ENCODE results near the gene SEC24C. TPM values are rescaled to one million over a fixed set of nuclear protein-coding genes. Genes with fewer than 3 reads are reported as not detected.
"Not testable (repeated sequence)": the region's sequence is repeated elsewhere in the genome, so short reads cannot be mapped to it uniquely, and the experiment has no call there.

Gene SEC24C
- total RNA-seq, 1 donor from 2014 or later: 36.0 TPM

DNA sequence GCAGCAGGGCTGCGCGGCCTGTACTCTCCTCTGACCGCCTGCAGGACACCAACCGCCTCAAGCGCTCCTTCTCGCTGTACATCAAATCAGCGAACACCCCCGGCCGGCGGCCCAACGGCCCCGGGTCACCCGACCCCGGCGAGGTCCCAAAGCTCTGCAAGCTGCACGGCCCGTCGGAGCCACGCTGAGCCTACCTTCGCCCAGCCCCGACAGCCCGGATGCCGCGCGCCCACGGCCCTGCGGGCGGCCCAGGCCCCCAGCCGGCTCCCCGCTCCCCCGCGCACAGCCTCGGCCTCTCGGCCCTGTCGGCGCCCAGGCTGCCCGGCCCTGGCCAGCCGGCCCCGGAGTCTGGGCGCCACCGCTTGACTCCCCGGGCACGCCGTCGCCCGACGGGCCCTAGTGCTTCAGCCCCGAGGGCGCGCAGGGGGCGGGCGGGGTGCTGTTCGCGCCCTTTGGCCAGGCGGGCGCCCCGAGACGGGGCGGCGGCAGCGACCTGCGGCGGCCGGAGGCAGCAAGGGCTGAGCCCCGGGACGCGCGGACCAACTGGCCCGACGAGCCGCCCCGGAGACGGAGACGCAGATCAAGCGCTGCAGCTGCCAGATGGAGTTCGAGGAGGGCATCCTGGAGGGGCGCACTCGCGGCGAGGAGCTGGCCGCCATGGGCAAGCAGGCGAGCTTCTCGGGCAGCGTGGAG lies 11.1 kb upstream of the SEC24C start:
- Mint-ChIP-seq H3K4me3 (no peak overlapping the region), H3K9me3 (no peaks in the 10 kb centered on the region), H3K27me3 (ENCODE audit: insufficient read depth, low read depth) (peaks cover 3% of the 10 kb centered on the region), H3K36me3 (peaks cover 5% of the 10 kb centered on the region), H3K27ac (no peak overlapping the region), H3K4me1 (peaks cover 11% of the 10 kb centered on the region)
- Histone ChIP-seq H4K20me1 (ENCODE audit: low read depth) (no peaks in the 10 kb centered on the region), H2AFZ (replicated peaks) (no peak overlapping the region), H3K36me3 (no peaks in the 10 kb centered on the region), H3K79me2 (ENCODE audit: low read depth) (peaks cover 46% of the 10 kb centered on the region), H3K9me3 (ENCODE audit: low read depth) (no peaks in the 10 kb centered on the region), H3K4me1 (no peaks in the 10 kb centered on the region), H3K4me2 (no peak overlapping the region), H3F3A (ENCODE audit: low read depth) (peaks cover 16% of the 10 kb centered on the region), H3K9ac (no peak overlapping the region), H3K27ac (no peak overlapping the region), H3K4me3 (no peak overlapping the region), H3K27me3 (no peaks in the 10 kb centered on the region)
- DNase-seq (ENCODE audit: low spot score): no peak
- TF ChIP-seq EZH2 (IDR thresholded peaks at IDR 0.05) (no peak), EZH2phosphoT487 (IDR thresholded peaks at IDR 0.05) (no peak)
- TF ChIP-seq, protein P1, sequence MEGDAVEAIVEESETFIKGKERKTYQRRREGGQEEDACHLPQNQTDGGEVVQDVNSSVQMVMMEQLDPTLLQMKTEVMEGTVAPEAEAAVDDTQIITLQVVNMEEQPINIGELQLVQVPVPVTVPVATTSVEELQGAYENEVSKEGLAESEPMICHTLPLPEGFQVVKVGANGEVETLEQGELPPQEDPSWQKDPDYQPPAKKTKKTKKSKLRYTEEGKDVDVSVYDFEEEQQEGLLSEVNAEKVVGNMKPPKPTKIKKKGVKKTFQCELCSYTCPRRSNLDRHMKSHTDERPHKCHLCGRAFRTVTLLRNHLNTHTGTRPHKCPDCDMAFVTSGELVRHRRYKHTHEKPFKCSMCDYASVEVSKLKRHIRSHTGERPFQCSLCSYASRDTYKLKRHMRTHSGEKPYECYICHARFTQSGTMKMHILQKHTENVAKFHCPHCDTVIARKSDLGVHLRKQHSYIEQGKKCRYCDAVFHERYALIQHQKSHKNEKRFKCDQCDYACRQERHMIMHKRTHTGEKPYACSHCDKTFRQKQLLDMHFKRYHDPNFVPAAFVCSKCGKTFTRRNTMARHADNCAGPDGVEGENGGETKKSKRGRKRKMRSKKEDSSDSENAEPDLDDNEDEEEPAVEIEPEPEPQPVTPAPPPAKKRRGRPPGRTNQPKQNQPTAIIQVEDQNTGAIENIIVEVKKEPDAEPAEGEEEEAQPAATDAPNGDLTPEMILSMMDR (IDR thresholded peaks at IDR 0.05): no peak

DNA sequence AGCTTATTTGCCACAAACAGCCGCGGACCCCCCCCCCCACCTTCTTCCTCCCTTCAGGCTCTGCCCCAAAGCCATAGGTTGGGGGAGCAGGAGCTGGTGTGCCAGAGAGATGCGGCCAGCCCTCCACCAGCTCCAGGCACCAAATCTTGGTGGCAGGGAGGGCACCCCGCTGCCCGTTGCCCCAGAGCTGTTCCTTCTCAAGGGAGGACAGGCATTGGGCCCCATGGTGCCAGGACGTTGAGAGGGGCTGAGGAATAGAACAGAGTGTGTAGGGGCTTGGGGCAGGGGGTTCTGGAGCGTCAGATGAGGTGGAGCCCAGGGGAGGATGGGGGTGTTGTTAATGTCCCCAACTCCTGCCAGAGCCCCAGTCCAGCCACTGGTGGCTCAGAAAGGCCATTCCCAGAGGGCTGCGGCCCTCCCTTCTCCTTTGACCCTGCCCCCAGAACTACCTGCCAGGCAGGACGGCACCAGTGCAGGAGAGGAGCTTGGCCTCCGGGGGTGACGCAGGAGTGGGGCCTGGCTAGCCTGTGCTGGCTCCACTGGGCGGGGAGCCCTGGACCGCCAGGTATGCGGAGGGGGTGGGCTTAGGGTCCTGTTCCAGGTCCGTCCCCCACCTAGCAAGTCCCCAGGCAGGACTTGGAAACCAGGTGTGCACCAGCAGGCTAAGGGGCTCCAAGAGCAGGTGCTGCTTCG lies 10.0 kb upstream of the SEC24C start:
- H3K36me3 Mint-ChIP-seq: peaks cover 5% of the 10 kb centered on the region
- Histone ChIP-seq H3K4me3 (no peak overlapping the region), H3K9ac (no peak overlapping the region), H3F3A (ENCODE audit: low read depth) (peaks cover 8% of the 10 kb centered on the region), H4K20me1 (ENCODE audit: low read depth) (no peaks in the 10 kb centered on the region), H3K79me2 (ENCODE audit: low read depth) (peaks cover 35% of the 10 kb centered on the region), H3K36me3 (no peaks in the 10 kb centered on the region), H3K27me3 (no peaks in the 10 kb centered on the region), H3K4me1 (no peaks in the 10 kb centered on the region), H3K27ac (no peak overlapping the region), H3K4me2 (no peak overlapping the region), H3K9me3 (ENCODE audit: low read depth) (no peaks in the 10 kb centered on the region), H2AFZ (replicated peaks) (no peak overlapping the region)
- no peak overlapping the region for H3K4me3 Mint-ChIP-seq
- peaks cover 3% of the 10 kb centered on the region for H3K27me3 Mint-ChIP-seq (ENCODE audit: insufficient read depth, low read depth)
- TF ChIP-seq EZH2phosphoT487 (IDR thresholded peaks at IDR 0.05): no peak
- TF ChIP-seq, protein P1 (IDR thresholded peaks at IDR 0.05): no peak
- TF ChIP-seq EZH2 (IDR thresholded peaks at IDR 0.05): no peak
- H3K9me3 Mint-ChIP-seq: no peaks in the 10 kb centered on the region
- H3K4me1 Mint-ChIP-seq: peaks cover 11% of the 10 kb centered on the region
- H3K27ac Mint-ChIP-seq: no peak overlapping the region
- DNase-seq (ENCODE audit: low spot score): no peak

DNA sequence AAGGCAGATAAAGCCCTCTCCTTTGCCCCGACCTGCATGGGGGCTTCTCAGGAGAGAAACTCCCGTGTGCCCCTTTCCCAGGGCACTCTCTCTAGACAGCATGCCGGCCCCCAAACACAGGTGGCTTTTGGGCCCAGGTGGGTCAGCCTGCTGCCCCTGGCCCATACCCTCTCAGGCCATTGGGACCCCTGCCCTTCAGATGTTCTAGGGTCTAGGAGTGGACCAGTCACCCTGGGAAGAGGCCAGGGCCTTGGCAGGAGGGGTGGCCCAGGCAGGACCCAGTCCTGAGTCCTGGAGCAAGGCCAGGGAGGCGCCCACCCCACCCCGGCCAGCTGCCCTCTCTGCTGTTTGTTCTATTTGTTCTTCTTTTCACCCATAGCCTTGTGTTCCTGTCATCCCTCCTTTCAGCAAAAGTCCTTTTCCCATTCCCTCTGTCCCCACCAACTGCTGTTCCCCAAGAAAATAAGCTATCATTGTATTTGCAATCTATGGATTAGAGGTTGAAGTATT lies 9.3 kb upstream of the SEC24C start:
- H3K36me3 ChIP-seq: no peaks in the 10 kb centered on the region
- H3K9me3 ChIP-seq (ENCODE audit: low read depth): no peaks in the 10 kb centered on the region
- peaks cover 5% of the 10 kb centered on the region for H3K36me3 Mint-ChIP-seq
- peaks cover 7% of the 10 kb centered on the region for H3K4me1 Mint-ChIP-seq
- H3K27me3 Mint-ChIP-seq (ENCODE audit: insufficient read depth, low read depth): peaks cover 3% of the 10 kb centered on the region
- H2AFZ ChIP-seq (replicated peaks): no peak overlapping the region
- H3K79me2 ChIP-seq (ENCODE audit: low read depth): peaks cover 29% of the 10 kb centered on the region
- no peaks in the 10 kb centered on the region for H4K20me1 ChIP-seq (ENCODE audit: low read depth)
- no peak overlapping the region for H3K4me3 Mint-ChIP-seq
- no peaks in the 10 kb centered on the region for H3K4me1 ChIP-seq
- H3K27me3 ChIP-seq: no peaks in the 10 kb centered on the region
- no peak overlapping the region for H3K27ac Mint-ChIP-seq
- TF ChIP-seq EZH2 (IDR thresholded peaks at IDR 0.05) (no peak), EZH2phosphoT487 (IDR thresholded peaks at IDR 0.05) (no peak)
- TF ChIP-seq, protein P1 (IDR thresholded peaks at IDR 0.05): no peak
- H3K27ac ChIP-seq: no peak overlapping the region
- H3K9ac ChIP-seq: no peak overlapping the region
- H3K4me3 ChIP-seq: no peak overlapping the region
- no peak overlapping the region for H3K4me2 ChIP-seq
- no peak for DNase-seq (ENCODE audit: low spot score)
- H3K9me3 Mint-ChIP-seq: no peaks in the 10 kb centered on the region
- H3F3A ChIP-seq (ENCODE audit: low read depth): peaks cover 8% of the 10 kb centered on the region

DNA sequence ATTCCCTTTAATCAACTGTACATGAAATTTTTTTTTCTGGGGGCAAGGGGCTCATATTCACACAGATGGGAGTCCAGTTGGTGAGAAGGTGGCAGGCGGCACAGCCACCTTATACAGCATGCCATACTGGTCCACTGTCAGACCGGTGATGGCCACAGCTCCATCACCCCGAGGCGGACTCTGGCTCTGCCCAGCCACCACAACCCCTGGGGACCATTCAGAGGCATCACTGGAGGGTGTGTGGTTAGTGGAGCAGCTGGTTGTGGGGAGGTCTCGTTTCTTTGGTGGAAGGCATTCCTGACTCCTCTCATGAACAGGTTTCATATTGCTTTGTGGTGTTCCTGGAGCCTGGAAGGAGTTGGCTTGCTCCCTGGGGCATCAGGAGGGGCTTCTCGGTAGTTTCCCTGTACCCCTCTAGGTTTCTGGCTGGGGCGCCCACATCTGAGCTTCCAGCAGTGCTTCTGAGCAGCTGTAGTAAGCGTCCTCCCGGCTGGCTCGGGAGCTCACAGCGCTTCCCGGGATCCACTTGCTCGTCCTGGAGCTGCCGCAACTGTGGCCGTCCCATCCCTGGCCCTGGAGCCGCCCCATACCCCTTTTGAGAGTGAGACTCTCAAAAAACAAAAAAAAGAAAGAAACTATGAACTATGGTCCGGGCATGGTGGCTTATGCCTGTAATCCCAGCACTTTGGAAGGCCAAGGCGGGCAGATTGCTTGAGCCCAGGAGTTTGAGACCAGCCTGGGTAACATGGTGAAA lies 3.5 kb upstream of the SEC24C start:
- not testable (repeated sequence) for H4K20me1 ChIP-seq (ENCODE audit: low read depth); H3K36me3 ChIP-seq; H3K27me3 Mint-ChIP-seq (ENCODE audit: insufficient read depth, low read depth); H3K9ac ChIP-seq; H3K4me3 Mint-ChIP-seq; H3K36me3 Mint-ChIP-seq; H3K27ac Mint-ChIP-seq; H3K9me3 ChIP-seq (ENCODE audit: low read depth); H3K27me3 ChIP-seq; H3K27ac ChIP-seq; H2AFZ ChIP-seq (replicated peaks); H3K4me1 ChIP-seq; H3K4me2 ChIP-seq; H3K4me3 ChIP-seq; H3K9me3 Mint-ChIP-seq; DNase-seq (ENCODE audit: low spot score)
- Histone ChIP-seq H3F3A (ENCODE audit: low read depth) (peaks cover 30% of the 10 kb centered on the region), H3K79me2 (ENCODE audit: low read depth) (peaks cover 34% of the 10 kb centered on the region)
- peaks cover 16% of the 10 kb centered on the region for H3K4me1 Mint-ChIP-seq

Data from neural progenitor cell (in vitro differentiated cells).